ENCODE measurements around the gene WNK1.

The WNK1 gene

GRCh38 chr12:716506-716905, 35.9 kb upstream of the WNK1 start:
- TF ChIP-seq, protein P1, sequence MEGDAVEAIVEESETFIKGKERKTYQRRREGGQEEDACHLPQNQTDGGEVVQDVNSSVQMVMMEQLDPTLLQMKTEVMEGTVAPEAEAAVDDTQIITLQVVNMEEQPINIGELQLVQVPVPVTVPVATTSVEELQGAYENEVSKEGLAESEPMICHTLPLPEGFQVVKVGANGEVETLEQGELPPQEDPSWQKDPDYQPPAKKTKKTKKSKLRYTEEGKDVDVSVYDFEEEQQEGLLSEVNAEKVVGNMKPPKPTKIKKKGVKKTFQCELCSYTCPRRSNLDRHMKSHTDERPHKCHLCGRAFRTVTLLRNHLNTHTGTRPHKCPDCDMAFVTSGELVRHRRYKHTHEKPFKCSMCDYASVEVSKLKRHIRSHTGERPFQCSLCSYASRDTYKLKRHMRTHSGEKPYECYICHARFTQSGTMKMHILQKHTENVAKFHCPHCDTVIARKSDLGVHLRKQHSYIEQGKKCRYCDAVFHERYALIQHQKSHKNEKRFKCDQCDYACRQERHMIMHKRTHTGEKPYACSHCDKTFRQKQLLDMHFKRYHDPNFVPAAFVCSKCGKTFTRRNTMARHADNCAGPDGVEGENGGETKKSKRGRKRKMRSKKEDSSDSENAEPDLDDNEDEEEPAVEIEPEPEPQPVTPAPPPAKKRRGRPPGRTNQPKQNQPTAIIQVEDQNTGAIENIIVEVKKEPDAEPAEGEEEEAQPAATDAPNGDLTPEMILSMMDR (IDR thresholded peaks at IDR 0.05; ENCODE audit: unreplicated experiment in 3 of 3): no peak
- peak overlapping the region; percentile 22 to 74 (median 27) for H3K27ac Mint-ChIP-seq
- H3K4me3 Mint-ChIP-seq: peak overlapping the region in 1 of 3 experiments; percentile 39
- H3K4me1 Mint-ChIP-seq: peaks cover 46% of the 10 kb centered on the region
- H3K9me3 Mint-ChIP-seq: no peaks in the 10 kb centered on the region
- H3K27me3 Mint-ChIP-seq (ENCODE audit: low read depth): no peaks in the 10 kb centered on the region
- H3K36me3 Mint-ChIP-seq (ENCODE audit: low read depth): no peaks in the 10 kb centered on the region

DNA sequence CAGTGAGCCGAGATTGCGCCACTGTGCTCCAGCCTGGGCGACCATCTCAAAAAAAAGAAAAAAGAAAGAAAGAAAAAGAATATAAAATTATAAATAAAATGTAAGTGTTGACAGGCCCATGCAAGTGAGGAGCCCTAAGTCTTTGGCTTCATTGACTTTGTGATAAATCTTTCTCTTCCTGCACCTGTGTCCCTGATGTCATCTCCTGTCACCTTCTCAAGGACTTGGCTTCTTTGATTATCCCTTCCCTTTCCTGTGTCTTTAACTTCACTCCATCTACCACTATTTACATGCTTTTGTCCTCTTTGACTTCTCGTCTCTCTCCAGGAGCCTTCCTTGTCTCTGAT, 33.6 kb upstream of the WNK1 start:
- H3K36me3 Mint-ChIP-seq (ENCODE audit: low read depth): no peaks in the 10 kb centered on the region
- TF ChIP-seq, protein P1 (IDR thresholded peaks at IDR 0.05; ENCODE audit: unreplicated experiment in 3 of 3): no peak
- peaks cover 49% of the 10 kb centered on the region for H3K4me1 Mint-ChIP-seq
- no peaks in the 10 kb centered on the region for H3K27me3 Mint-ChIP-seq (ENCODE audit: low read depth)
- no peak overlapping the region for H3K4me3 Mint-ChIP-seq
- H3K9me3 Mint-ChIP-seq: no peaks in the 10 kb centered on the region
- H3K27ac Mint-ChIP-seq: peak overlapping the region in 1 of 3 experiments; percentile 1

DNA sequence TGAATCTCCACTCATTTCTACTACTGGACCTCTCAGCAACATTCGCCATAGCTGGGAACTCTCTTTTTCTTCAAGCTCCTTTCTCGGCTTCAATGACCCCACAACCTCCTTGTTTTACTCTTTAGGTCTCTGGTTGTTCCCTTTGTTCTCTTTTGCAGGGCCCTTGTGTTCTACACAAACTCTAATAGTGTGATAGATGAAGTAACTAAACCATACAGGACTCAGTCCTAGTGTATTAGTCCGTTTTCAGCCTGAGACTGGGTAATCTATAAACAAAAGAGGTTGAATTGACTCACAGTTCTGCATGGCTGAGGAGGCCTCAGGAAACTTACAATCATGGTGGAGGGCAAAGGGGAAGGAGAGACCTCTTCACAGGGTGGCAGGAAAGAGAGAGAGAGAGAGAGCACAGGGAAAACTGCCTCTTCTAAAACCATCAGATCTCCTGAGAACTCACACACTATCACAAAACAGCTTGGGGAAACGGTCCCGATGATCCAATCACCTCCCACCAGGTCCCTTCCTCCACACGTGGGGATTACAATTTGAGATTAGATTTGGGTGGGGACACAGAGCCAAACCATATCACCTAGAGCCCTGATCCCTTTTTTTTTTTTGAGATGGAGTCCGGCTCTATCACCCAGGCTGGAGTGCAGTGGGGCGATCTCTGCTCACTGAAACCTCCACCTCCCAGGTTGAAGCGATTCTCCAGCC, 32.0 kb upstream of the WNK1 start:
- Mint-ChIP-seq H3K27me3 (ENCODE audit: low read depth) (no peaks in the 10 kb centered on the region), H3K4me1 (peaks cover 58% of the 10 kb centered on the region), H3K27ac (peak overlapping the region; percentile 5 to 35 (median 27)), H3K9me3 (no peaks in the 10 kb centered on the region), H3K4me3 (no peak overlapping the region), H3K36me3 (ENCODE audit: low read depth) (no peaks in the 10 kb centered on the region)
- TF ChIP-seq, protein P1 (IDR thresholded peaks at IDR 0.05; ENCODE audit: unreplicated experiment in 3 of 3): no peak

DNA sequence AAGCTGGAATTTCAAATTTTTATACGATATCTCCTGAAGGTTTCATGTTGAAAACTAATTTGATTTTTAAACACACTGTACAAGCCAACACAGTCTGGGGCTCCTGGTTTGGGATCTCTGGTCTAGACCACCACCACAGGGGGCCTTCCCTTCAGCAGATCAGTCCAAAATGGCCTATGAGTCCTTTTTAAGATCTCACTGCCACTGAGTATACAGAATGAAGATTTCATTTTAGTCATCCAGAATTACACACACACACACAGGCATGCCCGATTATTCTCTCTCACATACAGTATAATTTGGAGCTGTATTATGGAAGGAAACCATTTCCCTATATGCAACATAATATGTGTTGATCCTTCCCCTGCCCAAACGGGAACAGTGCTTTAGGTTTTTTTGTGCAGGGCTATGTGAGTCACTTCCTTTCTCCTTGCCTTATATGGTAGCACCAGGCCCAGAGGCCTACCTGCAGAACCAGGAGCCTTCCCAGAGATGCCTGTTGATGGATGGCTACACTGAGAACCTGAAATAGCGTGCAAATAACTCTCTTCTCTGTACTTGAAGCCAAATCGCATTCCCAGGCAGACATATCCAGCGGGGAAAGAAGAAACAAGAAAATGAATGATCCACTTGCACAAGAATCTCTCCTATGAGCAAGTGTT, 28.1 kb upstream of the WNK1 start:
- Mint-ChIP-seq H3K9me3 (no peaks in the 10 kb centered on the region), H3K27ac (peak overlapping the region; percentile 13 to 78 (median 71)), H3K4me3 (no peak overlapping the region), H3K27me3 (ENCODE audit: low read depth) (peaks cover 4% of the 10 kb centered on the region), H3K36me3 (ENCODE audit: low read depth) (no peaks in the 10 kb centered on the region), H3K4me1 (peaks cover 67% of the 10 kb centered on the region)
- TF ChIP-seq, protein P1 (IDR thresholded peaks at IDR 0.05; ENCODE audit: unreplicated experiment in 3 of 3): no peak

DNA sequence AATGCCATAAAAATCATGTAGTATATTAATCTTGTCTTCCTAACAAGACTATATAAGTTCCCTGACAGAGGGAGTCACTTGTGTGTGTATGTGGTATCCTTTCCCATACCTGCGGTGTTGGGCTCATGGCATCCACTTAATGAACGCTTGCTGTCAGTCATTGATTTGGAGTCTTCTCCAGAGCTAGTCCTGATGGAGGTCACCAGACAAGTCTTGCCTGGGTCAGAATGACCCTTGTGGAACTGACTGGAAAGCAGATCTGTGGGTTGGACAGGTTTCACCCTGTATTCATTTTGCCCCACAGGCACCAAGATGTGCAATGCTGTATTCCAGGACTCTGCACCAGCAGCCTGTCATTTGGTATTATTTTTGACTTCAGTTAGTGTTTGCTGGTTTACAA, 27.3 kb upstream of the WNK1 start:
- H3K4me1 Mint-ChIP-seq: peaks cover 62% of the 10 kb centered on the region
- H3K27ac Mint-ChIP-seq: peak overlapping the region in 1 of 3 experiments; percentile 78
- no peaks in the 10 kb centered on the region for H3K36me3 Mint-ChIP-seq (ENCODE audit: low read depth)
- no peaks in the 10 kb centered on the region for H3K9me3 Mint-ChIP-seq
- peaks cover 4% of the 10 kb centered on the region for H3K27me3 Mint-ChIP-seq (ENCODE audit: low read depth)
- no peak overlapping the region for H3K4me3 Mint-ChIP-seq
- TF ChIP-seq, protein P1 (IDR thresholded peaks at IDR 0.05; ENCODE audit: unreplicated experiment in 3 of 3): no peak
